ENCODE data around the gene PHF14. TPM values are rescaled to one million over a fixed set of nuclear protein-coding genes. Genes with fewer than 3 reads are reported as not detected.

Gene PHF14
- total RNA-seq, 4 donors from 2014 or later: 26.6 to 172 (median 42.9) TPM

GRCh38 chr7:11006291-11006690 lies 32.6 kb downstream of the PHF14 start:
- no peak overlapping the region for H3K27ac ChIP-seq
- no peaks in the 10 kb centered on the region for H3K4me1 ChIP-seq
- TF ChIP-seq CTCF (IDR thresholded peaks at IDR 0.05): no peak
- no peak for TF ChIP-seq POLR2A (IDR thresholded peaks at IDR 0.05)
- H3K9me3 ChIP-seq: no peaks in the 10 kb centered on the region
- H3K27me3 ChIP-seq: no peaks in the 10 kb centered on the region
- DNase-seq: no peak
- H3K36me3 ChIP-seq: peaks cover 0 to 9% (median 0%) of the 10 kb centered on the region in 3 donors
- H3K4me3 ChIP-seq: no peak overlapping the region

- Histone ChIP-seq H3K4me1 (no peaks in the 10 kb centered on the region), H3K27ac (no peak overlapping the region), H3K4me3 (no peak overlapping the region), H3K36me3 (peaks cover 0 to 9% (median 0%) of the 10 kb centered on the region in 3 donors), H3K9me3 (no peaks in the 10 kb centered on the region), H3K27me3 (no peaks in the 10 kb centered on the region)
- TF ChIP-seq CTCF (IDR thresholded peaks at IDR 0.05) (no peak), POLR2A (IDR thresholded peaks at IDR 0.05) (no peak)
- no peak for DNase-seq
These were observed 36.0 kb downstream of the PHF14 start for GRCh38 chr7:11009631-11010030.

GRCh38 chr7:11021468-11021867 lies 47.8 kb downstream of the PHF14 start:
- H3K4me1 ChIP-seq: no peaks in the 10 kb centered on the region
- TF ChIP-seq CTCF (IDR thresholded peaks at IDR 0.05) (no peak), POLR2A (IDR thresholded peaks at IDR 0.05) (no peak)
- no peak for DNase-seq

DNA sequence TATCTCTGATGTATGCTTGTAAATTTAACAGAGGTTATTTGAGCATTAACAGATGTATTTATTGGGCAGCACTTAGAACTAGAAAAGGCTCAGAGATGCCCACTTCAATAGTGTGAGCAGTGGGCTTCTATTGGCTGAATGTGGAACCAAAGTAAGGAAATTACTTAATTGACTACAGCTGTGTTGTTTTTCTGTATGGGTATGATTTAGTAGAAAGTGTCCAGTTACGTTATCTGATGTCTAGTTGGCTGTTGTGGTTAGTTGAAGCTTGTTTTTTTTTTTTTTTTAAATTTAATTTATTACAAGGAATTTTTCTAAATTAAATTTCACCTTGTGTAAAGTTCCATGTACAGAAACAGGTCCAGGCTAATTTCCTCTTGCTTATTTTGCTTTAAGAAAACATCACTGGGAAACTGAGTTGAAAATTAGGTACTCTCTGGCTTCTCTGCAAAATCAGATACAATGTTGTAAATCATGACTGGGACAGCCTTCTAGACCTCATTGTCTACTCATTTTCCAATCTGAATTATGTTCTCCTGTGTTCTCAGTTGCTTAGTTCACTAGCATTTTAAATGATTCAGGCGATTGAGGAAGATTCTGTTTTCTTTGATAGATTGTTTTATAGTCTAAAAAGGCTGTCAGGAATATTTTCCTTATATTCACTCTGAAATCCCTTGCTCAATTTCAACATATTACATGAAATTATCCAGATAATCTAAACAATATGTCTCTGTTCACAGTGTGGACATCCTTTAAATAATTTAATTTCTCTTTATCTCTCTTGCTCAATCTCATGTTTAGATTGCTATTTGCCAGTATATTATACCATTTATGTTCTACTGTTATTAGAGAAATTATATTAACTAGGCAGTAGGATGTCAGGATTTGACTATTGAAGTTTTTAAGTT lies 53.0 kb downstream of the PHF14 start:
- TF ChIP-seq CTCF (IDR thresholded peaks at IDR 0.05) (no peak), POLR2A (IDR thresholded peaks at IDR 0.05) (no peak)
- no peak for DNase-seq
- H3K27me3 ChIP-seq: no peaks in the 10 kb centered on the region
- no peaks in the 10 kb centered on the region for H3K4me1 ChIP-seq
- no peak overlapping the region for H3K27ac ChIP-seq
- no peak overlapping the region for H3K4me3 ChIP-seq
- H3K9me3 ChIP-seq: no peaks in the 10 kb centered on the region
- H3K36me3 ChIP-seq: peaks cover 0 to 9% (median 0%) of the 10 kb centered on the region in 3 donors

More at GRCh38 chr7:11021468-11021867, 47.8 kb downstream of the PHF14 start:
- Histone ChIP-seq H3K36me3 (peaks cover 0 to 9% (median 0%) of the 10 kb centered on the region in 3 donors), H3K27ac (no peak overlapping the region), H3K9me3 (no peaks in the 10 kb centered on the region), H3K4me3 (no peak overlapping the region), H3K27me3 (no peaks in the 10 kb centered on the region)

GRCh38 chr7:11035661-11036060 lies 62.0 kb downstream of the PHF14 start:
- Histone ChIP-seq H3K9me3 (no peaks in the 10 kb centered on the region), H3K27me3 (no peaks in the 10 kb centered on the region), H3K27ac (no peak overlapping the region), H3K4me1 (no peaks in the 10 kb centered on the region), H3K36me3 (peaks cover 0 to 14% (median 0%) of the 10 kb centered on the region in 3 donors), H3K4me3 (no peak overlapping the region)
- no peak for TF ChIP-seq CTCF (IDR thresholded peaks at IDR 0.05)
- no peak for TF ChIP-seq POLR2A (IDR thresholded peaks at IDR 0.05)
- no peak for DNase-seq
